Caco-2 (cell line): ENCODE results near the gene TMEM145. TPM values are rescaled to one million over a fixed set of nuclear protein-coding genes. Genes with fewer than 3 reads are reported as not detected.

Experiments used
- BruUV-seq: library from RNA; stranded (reverse); fragments of 400-500 nt; replicated peaks from 2 replicates; lab custom pipeline; 2021; lab: Mats Ljungman, UMichigan
- CTCF ChIA-PET: fragments of 300-600 bp; sonication (Branson Sonifier 250); formaldehyde crosslinking; loops from one replicate; lab custom pipeline; 2022; ENCODE audit warnings: antibody characterized with exemption; lab: Charles Lee
- POLR2A ChIA-PET: fragments of 300-600 bp; sonication (Branson Sonifier 250); formaldehyde crosslinking; loops from one replicate; lab custom pipeline; 2022; ENCODE audit warnings: antibody characterized with exemption; lab: Charles Lee
- DNase-seq, 2 experiments: peaks; one replicate each; pipeline versions ENCODE4 v3.0.0 to v3.0.0-alpha.2; 2020 to 2022
- H3K27me3 ChIP-seq: replicated peaks from 2 replicates; pipeline ENCODE4 v1.6.0; 2011; ENCODE audit warnings: low read length; ENCODE audit not compliant: control insufficient read depth, insufficient read depth
- H3K36me3 ChIP-seq: 2 replicates; pipeline ENCODE4 v1.5.1; 2011; ENCODE audit warnings: low read length; ENCODE audit not compliant: control insufficient read depth, insufficient read depth
- H3K4me1 ChIP-seq: fragments of 250-450 bp; sonication (Bioruptor Pico); 2 replicates; pipeline ENCODE4 v1.5.1; 2020; ENCODE audit warnings: mild to moderate bottlenecking
- H3K4me3 ChIP-seq: 2 replicates; pipeline ENCODE4 v1.5.1; 2011; ENCODE audit warnings: low read depth, mild to moderate bottlenecking, control low read depth, low read length
- H3K9me3 ChIP-seq: fragments of 250-450 bp; sonication (Bioruptor Pico); 2 replicates; pipeline ENCODE4 v1.5.1; 2020; ENCODE audit warnings: mild to moderate bottlenecking, moderate library complexity
- H3K27ac Mint-ChIP-seq: one replicate; pipeline ENCODE4 v1.8.0; 2022; ENCODE audit warnings: mixed read lengths; ENCODE audit not compliant: unreplicated experiment
- H3K27me3 Mint-ChIP-seq: one replicate; pipeline ENCODE4 v1.8.0; 2022; ENCODE audit warnings: mixed read lengths; ENCODE audit not compliant: insufficient read depth, unreplicated experiment
- H3K36me3 Mint-ChIP-seq: one replicate; pipeline ENCODE4 v1.8.0; 2022; ENCODE audit warnings: mild to moderate bottlenecking, mixed read lengths; ENCODE audit not compliant: insufficient read depth, unreplicated experiment
- H3K4me1 Mint-ChIP-seq: one replicate; pipeline ENCODE4 v1.8.0; 2022; ENCODE audit warnings: low read depth, mixed read lengths; ENCODE audit not compliant: unreplicated experiment
- H3K4me3 Mint-ChIP-seq: one replicate; pipeline ENCODE4 v1.8.0; 2022; ENCODE audit warnings: mild to moderate bottlenecking, moderate library complexity, mixed read lengths; ENCODE audit not compliant: unreplicated experiment
- H3K9me3 Mint-ChIP-seq: one replicate; pipeline ENCODE4 v1.8.0; 2022; ENCODE audit warnings: mixed read lengths; ENCODE audit not compliant: unreplicated experiment
- intact Hi-C: fragments of 100-400 bp; cut with micrococcal nuclease; formaldehyde crosslinking; loops from one replicate; pipeline ENCODE4 v1.10.0; 2022; ENCODE audit not compliant: unreplicated experiment
- total RNA-seq: library from RNA; stranded (reverse); gene quantifications from 2 replicates; pipeline ENCODE4 v1.2.3, GENCODE V29; 2022
- TF ChIP-seq, protein P1 (sequence below), 2 experiments: fragments of 200-600 bp in 1 of 2; IDR thresholded peaks; 1 replicate in 1 of 2; 2 replicates in 1 of 2; pipeline versions ENCODE4 v1.5.1 to v1.8.0; 2011 to 2022; ENCODE audit warnings: antibody characterized with exemption in 1 of 2, control low read depth in 1 of 2, inconsistent platforms in 1 of 2, low read depth in 1 of 2, low read length in 1 of 2, mild to moderate bottlenecking in 1 of 2, moderate library complexity in 1 of 2; ENCODE audit not compliant: insufficient read depth in 1 of 2, severe bottlenecking in 1 of 2, unreplicated experiment in 1 of 2

Gene TMEM145
- total RNA-seq, 1 experiment from 2014 or later: 2.2 TPM

DNA sequence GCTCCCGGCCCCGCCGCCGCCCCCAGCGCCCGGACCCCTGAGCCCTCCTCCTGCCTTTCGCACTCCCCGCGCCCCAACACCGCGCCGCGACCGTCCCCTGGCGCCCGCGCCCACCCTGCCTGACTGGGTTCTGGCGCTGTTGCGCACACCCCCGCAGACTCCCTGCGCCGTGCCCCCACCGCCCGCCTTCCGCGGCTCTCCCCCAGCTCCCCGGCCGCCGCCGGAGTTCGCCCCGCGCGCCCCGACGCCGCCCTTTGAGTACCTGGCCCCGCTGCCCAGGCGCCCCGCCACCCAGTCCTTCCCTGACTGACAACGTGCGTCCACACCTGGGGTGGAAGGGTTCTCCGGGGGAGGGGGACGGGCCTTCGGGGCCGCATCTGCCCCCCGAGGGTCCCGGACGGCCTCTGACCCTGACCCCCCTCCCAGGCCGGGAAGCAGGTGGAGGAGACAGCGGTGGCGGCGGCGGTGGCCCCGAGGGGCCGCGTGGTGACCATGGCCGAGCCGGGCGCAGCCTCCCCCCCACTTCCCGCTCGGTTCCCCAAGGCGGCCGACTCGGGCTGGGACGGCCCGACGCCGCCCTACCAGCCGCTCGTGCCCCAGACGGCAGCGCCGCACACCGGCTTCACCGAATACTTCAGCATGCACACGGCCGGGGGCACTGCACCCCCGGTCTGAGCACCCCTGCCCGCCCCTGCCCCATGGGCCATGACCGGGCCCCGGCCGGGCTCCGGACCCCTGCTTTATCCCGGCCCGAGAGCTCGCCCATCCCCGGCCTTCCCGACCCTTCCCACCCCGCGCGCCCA lies 10.9 kb downstream of the TMEM145 start:
- Mint-ChIP-seq H3K27ac (no peak overlapping the region), H3K4me3 (no peak overlapping the region), H3K27me3 (peaks cover 3% of the 10 kb centered on the region), H3K9me3 (no peaks in the 10 kb centered on the region), H3K36me3 (no peaks in the 10 kb centered on the region), H3K4me1 (peaks cover 17% of the 10 kb centered on the region)
- BruUV-seq: no TSS peak
- CTCF ChIA-PET: interaction anchor here (1.4 kb wide), 1 partner anchor 10 kb away, joined by 4 read pairs; no protein-coding TSS in a partner anchor
- no peaks in the 10 kb centered on the region for H3K27me3 ChIP-seq
- TF ChIP-seq, protein P1, sequence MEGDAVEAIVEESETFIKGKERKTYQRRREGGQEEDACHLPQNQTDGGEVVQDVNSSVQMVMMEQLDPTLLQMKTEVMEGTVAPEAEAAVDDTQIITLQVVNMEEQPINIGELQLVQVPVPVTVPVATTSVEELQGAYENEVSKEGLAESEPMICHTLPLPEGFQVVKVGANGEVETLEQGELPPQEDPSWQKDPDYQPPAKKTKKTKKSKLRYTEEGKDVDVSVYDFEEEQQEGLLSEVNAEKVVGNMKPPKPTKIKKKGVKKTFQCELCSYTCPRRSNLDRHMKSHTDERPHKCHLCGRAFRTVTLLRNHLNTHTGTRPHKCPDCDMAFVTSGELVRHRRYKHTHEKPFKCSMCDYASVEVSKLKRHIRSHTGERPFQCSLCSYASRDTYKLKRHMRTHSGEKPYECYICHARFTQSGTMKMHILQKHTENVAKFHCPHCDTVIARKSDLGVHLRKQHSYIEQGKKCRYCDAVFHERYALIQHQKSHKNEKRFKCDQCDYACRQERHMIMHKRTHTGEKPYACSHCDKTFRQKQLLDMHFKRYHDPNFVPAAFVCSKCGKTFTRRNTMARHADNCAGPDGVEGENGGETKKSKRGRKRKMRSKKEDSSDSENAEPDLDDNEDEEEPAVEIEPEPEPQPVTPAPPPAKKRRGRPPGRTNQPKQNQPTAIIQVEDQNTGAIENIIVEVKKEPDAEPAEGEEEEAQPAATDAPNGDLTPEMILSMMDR (IDR thresholded peaks at IDR 0.05; ENCODE audit: insufficient read depth in 1 of 2, low read depth in 1 of 2, low read length in 1 of 2, severe bottlenecking in 1 of 2, unreplicated experiment in 1 of 2): no peak
- DNase-seq: no peak
- POLR2A ChIA-PET: no interaction called here
- no peaks in the 10 kb centered on the region; the same call in 1 of the 2 replicates for H3K4me1 ChIP-seq
- no peak overlapping the region for H3K4me3 ChIP-seq
- H3K36me3 ChIP-seq: no peaks in the 10 kb centered on the region
- intact Hi-C loops: no loop called here
- no peaks in the 10 kb centered on the region for H3K9me3 ChIP-seq

DNA sequence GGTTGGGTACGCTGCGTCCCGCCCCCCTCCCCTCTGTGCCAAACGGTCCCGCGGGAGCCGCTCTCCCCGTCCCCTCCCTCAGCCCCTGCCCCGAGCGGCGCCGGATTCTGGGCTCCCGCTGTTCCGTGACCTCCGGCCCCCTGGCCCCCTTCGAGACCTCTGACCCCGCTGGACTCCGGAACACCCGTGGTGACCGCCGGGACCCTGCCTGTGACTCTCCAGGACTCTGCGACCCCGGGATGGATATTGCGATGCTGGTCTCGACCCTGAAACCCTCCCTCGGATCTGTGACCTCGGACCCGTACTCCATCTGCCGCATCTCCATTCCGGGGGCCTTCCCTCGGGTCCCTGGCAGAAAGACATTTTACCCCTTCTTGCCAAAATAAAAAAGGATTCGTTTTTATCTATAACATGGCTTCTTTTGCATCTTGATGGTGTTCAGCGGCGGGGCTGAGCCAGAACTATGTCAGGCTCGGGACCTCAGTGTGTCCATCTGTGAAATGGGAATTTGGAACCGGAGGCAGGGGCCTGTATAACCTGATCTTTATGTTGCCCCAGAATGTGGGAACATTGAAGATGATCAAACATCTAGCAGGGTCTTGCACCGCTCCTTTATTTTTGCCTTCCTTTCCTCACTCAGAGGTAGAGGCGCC lies 11.7 kb downstream of the TMEM145 start:
- TF ChIP-seq, protein P1 (IDR thresholded peaks at IDR 0.05; ENCODE audit: insufficient read depth in 1 of 2, low read depth in 1 of 2, low read length in 1 of 2, severe bottlenecking in 1 of 2, unreplicated experiment in 1 of 2): peak in 1 of 2 experiments; percentile 81
- Mint-ChIP-seq H3K9me3 (no peaks in the 10 kb centered on the region), H3K27ac (peak overlapping the region; percentile 72), H3K4me3 (peak overlapping the region; percentile 89), H3K4me1 (peaks cover 17% of the 10 kb centered on the region), H3K36me3 (no peaks in the 10 kb centered on the region), H3K27me3 (peaks cover 3% of the 10 kb centered on the region)
- ChIA-PET POLR2A (no interaction called here), CTCF (no interaction called here)
- no peaks in the 10 kb centered on the region for H3K9me3 ChIP-seq
- intact Hi-C loops: loop anchor here (1.0 kb wide), 5 partner anchors 22 to 216 kb away; partner anchors contain the start of genes PAFAH1B3 and PRR19
- no peak overlapping the region for H3K4me3 ChIP-seq
- no peaks in the 10 kb centered on the region for H3K27me3 ChIP-seq
- no TSS peak for BruUV-seq
- H3K4me1 ChIP-seq: no peaks in the 10 kb centered on the region; the same call in 1 of the 2 replicates
- DNase-seq: no peak
- H3K36me3 ChIP-seq: no peaks in the 10 kb centered on the region

DNA sequence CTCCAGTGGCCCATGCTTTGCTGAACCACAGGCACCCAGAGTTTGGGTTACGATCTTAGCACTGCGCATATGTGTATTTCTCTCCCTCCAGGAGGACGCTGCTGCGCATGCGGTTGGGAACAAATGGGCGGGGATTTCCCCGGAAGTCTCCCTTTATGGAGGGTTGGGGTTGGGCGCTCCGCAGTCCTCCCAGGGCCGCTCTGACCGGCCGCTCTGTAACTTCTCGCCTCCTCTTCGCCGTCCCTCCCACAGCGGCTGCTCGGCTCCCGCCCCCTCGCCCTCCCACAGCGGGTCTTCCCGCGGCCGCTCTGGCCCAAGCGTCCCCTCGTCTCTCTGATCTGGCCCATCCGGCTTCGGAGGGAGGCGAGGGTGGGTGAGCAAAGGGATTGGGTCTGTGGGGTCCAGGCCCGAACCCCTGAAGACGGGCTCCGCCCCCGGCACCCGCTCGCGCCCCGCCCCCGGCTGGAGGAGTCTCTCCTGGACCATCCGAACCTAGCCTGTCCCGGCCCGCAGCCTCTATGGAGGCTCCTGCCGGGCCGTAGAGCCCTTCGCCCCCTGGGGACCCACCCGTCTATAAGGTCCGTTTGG lies 12.3 kb downstream of the TMEM145 start, which contains the start of gene MEGF8:
MEGF8 (plus strand) TSS at position 328 of the 588 bp plus-strand sequence. CDS start 609 bp downstream, outside the sequence.
- POLR2A ChIA-PET: no interaction called here
- Histone ChIP-seq H3K4me3 (peak within 1 kb of the TSS; percentile 71), H3K9me3 (no peaks in the 10 kb centered on the region), H3K4me1 (no peaks in the 10 kb centered on the region; the same call in 1 of the 2 replicates), H3K36me3 (no peaks in the 10 kb centered on the region), H3K27me3 (no peaks in the 10 kb centered on the region)
- peak; percentile 99 for DNase-seq
- Mint-ChIP-seq H3K4me3 (peak within 1 kb of the TSS; percentile 89), H3K27ac (peak within 1 kb of the TSS; percentile 72), H3K36me3 (no peaks in the 10 kb centered on the region), H3K4me1 (peaks cover 17% of the 10 kb centered on the region), H3K27me3 (peaks cover 3% of the 10 kb centered on the region), H3K9me3 (no peaks in the 10 kb centered on the region)
- intact Hi-C loops: loop anchor here (1.0 kb wide), 5 partner anchors 23 to 217 kb away; partner anchors contain the start of genes PAFAH1B3 and PRR19
- CTCF ChIA-PET: no interaction called here
- TF ChIP-seq, protein P1 (IDR thresholded peaks at IDR 0.05; ENCODE audit: insufficient read depth in 1 of 2, low read depth in 1 of 2, low read length in 1 of 2, severe bottlenecking in 1 of 2, unreplicated experiment in 1 of 2): peak in 1 of 2 experiments; percentile 91
- no TSS peak for BruUV-seq
